Panc1 (cell line): ENCODE measurements around the gene ANKRD33B. TPM values are rescaled to one million over a fixed set of nuclear protein-coding genes. Genes with fewer than 3 reads are reported as not detected.

Experiments
- ATAC-seq: fragments of 200-7000 bp; cut with Tn5 transposase; 2 replicates; pipeline ENCODE4 v1.9.1; 2020; ENCODE audit warnings: mild to moderate bottlenecking, moderate library complexity
- BruUV-seq: library from RNA; stranded (reverse); fragments of 400-500 nt; replicated peaks from 2 replicates; lab custom pipeline; 2021; lab: Mats Ljungman, UMichigan
- CTCF ChIA-PET: fragments of 300-600 bp; sonication (Branson Sonifier 250); formaldehyde crosslinking; loops from one replicate; lab custom pipeline; 2022; ENCODE audit warnings: antibody characterized with exemption; lab: Charles Lee
- POLR2A ChIA-PET: fragments of 300-600 bp; sonication (Branson Sonifier 250); formaldehyde crosslinking; loops from one replicate; lab custom pipeline; 2022; ENCODE audit warnings: antibody characterized with exemption; lab: Charles Lee
- DNase-seq: peaks from one replicate; pipeline ENCODE4 v3.0.0-alpha.2; 2010; ENCODE audit warnings: low read depth, low spot score
- H3K27ac ChIP-seq: 2 replicates; pipeline ENCODE4 v1.5.1; 2011; ENCODE audit warnings: mild to moderate bottlenecking, low read length, inconsistent platforms
- H3K27me3 ChIP-seq: fragments of 200-500 bp; sonication (Bioruptor generic); 2 replicates; pipeline ENCODE4 v1.6.0; 2014; ENCODE audit warnings: low read length, inconsistent platforms; ENCODE audit not compliant: control insufficient read depth, insufficient read depth
- H3K36me3 ChIP-seq: fragments of 200-500 bp; sonication (Bioruptor generic); 2 replicates; pipeline ENCODE4 v1.5.1; 2014; ENCODE audit warnings: inconsistent platforms, mild to moderate bottlenecking, low read length, moderate library complexity; ENCODE audit not compliant: control insufficient read depth, insufficient read depth
- H3K4me1 ChIP-seq: 2 replicates; pipeline ENCODE4 v1.5.1; 2011; ENCODE audit warnings: inconsistent platforms, mild to moderate bottlenecking, low read length, moderate library complexity; ENCODE audit not compliant: control insufficient read depth, insufficient read depth
- H3K4me3 ChIP-seq, 2 experiments: 2 replicates each; pipeline ENCODE4 v1.5.1; 2011 to 2012; ENCODE audit warnings: low read depth in 2 of 2, low read length in 2 of 2, mild to moderate bottlenecking in 2 of 2, inconsistent platforms in 1 of 2, moderate library complexity in 1 of 2
- H3K9me3 ChIP-seq: fragments of 200-500 bp; sonication (Bioruptor generic); 2 replicates; pipeline ENCODE4 v1.5.1; 2014; ENCODE audit warnings: low read depth, mild to moderate bottlenecking, inconsistent platforms, low read length, moderate library complexity; ENCODE audit not compliant: control insufficient read depth, insufficient read depth
- CTCF ChIP-seq: fragments of 450-650 bp; IDR thresholded peaks from 2 replicates; pipeline ENCODE4 v1.5.1; 2017; ENCODE audit warnings: mild to moderate bottlenecking
- POLR2AphosphoS5 ChIP-seq: IDR thresholded peaks from 2 replicates; pipeline ENCODE4 v1.6.1; 2012; ENCODE audit warnings: mild to moderate bottlenecking, low read depth, low read length, moderate library complexity
- REST ChIP-seq, 2 experiments: IDR thresholded peaks; 2 replicates each; pipeline ENCODE4 v1.6.1; 2011 to 2012; ENCODE audit warnings: low read depth in 2 of 2, control low read depth in 1 of 2, low read length in 1 of 2, mild to moderate bottlenecking in 1 of 2, moderate library complexity in 1 of 2; ENCODE audit not compliant: insufficient read depth in 1 of 2
- SIN3A ChIP-seq: IDR thresholded peaks from 2 replicates; pipeline ENCODE4 v1.6.1; 2012; ENCODE audit warnings: low read depth, mild to moderate bottlenecking, low read length, moderate library complexity, borderline replicate concordance; ENCODE audit not compliant: insufficient read depth
- TCF7L2 ChIP-seq: IDR thresholded peaks from 2 replicates; pipeline ENCODE4 v1.6.1; 2011; ENCODE audit warnings: mild to moderate bottlenecking, low read depth, low read length, inconsistent platforms
- in situ Hi-C: cut with HindIII; loops from 2 replicates; pipeline ENCODE4 v1.10.0; 2016; ENCODE audit warnings: low sequenced_read_pairs, low pct_unique_long_range_greater_than_20kb
- intact Hi-C: fragments of 100-400 bp; cut with micrococcal nuclease; formaldehyde crosslinking; loops from one replicate; pipeline ENCODE4 v1.10.0; 2022; ENCODE audit not compliant: unreplicated experiment
- total RNA-seq: library from RNA; stranded (reverse); gene quantifications from one replicate; pipeline ENCODE4 v1.2.1, GENCODE V29; 2021; ENCODE audit not compliant: unreplicated experiment

ANKRD33B gene
- total RNA-seq, 1 experiment from 2014 or later: 19.1 TPM

GRCh38 chr5:10676946-10677345, 113.1 kb downstream of the ANKRD33B start:
- in situ Hi-C loops: no loop called here
- ChIA-PET CTCF (no interaction called here), POLR2A (no interaction called here)
- intact Hi-C loops: no loop called here
- Histone ChIP-seq H3K27me3 (no peaks in the 10 kb centered on the region), H3K4me1 (no peaks in the 10 kb centered on the region), H3K9me3 (no peaks in the 10 kb centered on the region), H3K36me3 (no peaks in the 10 kb centered on the region), H3K27ac (no peak overlapping the region), H3K4me3 (no peak overlapping the region)
- ATAC-seq (no peak), DNase-seq (no peak)
- BruUV-seq: no TSS peak
- TF ChIP-seq REST (IDR thresholded peaks at IDR 0.05; ENCODE audit: insufficient read depth in 1 of 2, low read depth in 2 of 2, low read length in 1 of 2): no peak
- TF ChIP-seq TCF7L2: no peak
- no peak for TF ChIP-seq CTCF
- no peak for TF ChIP-seq POLR2AphosphoS5
- no peak for TF ChIP-seq SIN3A

GRCh38 chr5:10677533-10677932, 113.7 kb downstream of the ANKRD33B start:
- in situ Hi-C loops (no loop called here), intact Hi-C loops (no loop called here)
- Histone ChIP-seq H3K4me3 (no peak overlapping the region), H3K27me3 (no peaks in the 10 kb centered on the region), H3K36me3 (no peaks in the 10 kb centered on the region), H3K9me3 (no peaks in the 10 kb centered on the region), H3K27ac (no peak overlapping the region), H3K4me1 (no peaks in the 10 kb centered on the region)
- ATAC-seq (no peak), DNase-seq (no peak)
- CTCF ChIA-PET: no interaction called here
- POLR2A ChIA-PET: no interaction called here
- no TSS peak for BruUV-seq
- TF ChIP-seq TCF7L2: no peak
- TF ChIP-seq SIN3A: no peak
- TF ChIP-seq REST (IDR thresholded peaks at IDR 0.05; ENCODE audit: insufficient read depth in 1 of 2, low read depth in 2 of 2, low read length in 1 of 2): no peak
- TF ChIP-seq POLR2AphosphoS5: no peak
- TF ChIP-seq CTCF: no peak
